Measurements from ENCODE around the gene SCRN1. TPM values are rescaled to one million over a fixed set of nuclear protein-coding genes. Genes with fewer than 3 reads are reported as not detected.

SCRN1 gene

DNA sequence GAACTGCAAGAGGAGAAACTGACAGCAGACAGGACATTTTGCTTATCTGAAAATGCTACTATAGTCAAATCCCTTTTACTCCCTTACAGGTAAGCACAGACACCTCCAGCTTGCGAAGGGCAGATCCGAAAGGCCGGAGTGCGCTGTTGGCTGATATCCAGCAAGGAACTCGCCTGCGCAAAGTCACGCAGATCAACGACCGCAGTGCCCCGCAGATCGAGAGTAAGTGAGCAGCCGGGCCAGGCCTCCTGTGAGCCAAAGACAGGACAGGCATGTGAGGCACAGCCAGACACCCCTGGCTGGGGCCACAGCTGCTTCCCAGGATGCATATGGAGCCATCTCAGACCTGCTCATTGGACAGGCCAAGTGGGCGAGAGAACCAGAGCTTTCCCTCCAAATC, 113.9 kb downstream of the SCRN1 start:
- H3K36me3 ChIP-seq (replicated peaks in 1 of 2; ENCODE audit: control insufficient read depth in 2 of 2, insufficient read depth in 2 of 2, low read length in 2 of 2), result peaks cover 0 to under 1% of the 10 kb centered on the region in 2 donors
- no peaks in the 10 kb centered on the region for H3K4me1 ChIP-seq (ENCODE audit: control insufficient read depth in 2 of 2, insufficient read depth in 1 of 2, low read depth in 1 of 2, low read length in 2 of 2)
- H3K9me3 ChIP-seq (replicated peaks in 1 of 2; ENCODE audit: control insufficient read depth in 2 of 2, insufficient read depth in 1 of 2, low read depth in 1 of 2, low read length in 2 of 2), result no peaks in the 10 kb centered on the region
- no peak overlapping the region for H3K4ac ChIP-seq (ENCODE audit: low read length)
- no peak overlapping the region for H3K9ac ChIP-seq (ENCODE audit: low read depth, low read length, poor library complexity)
- H2BK12ac ChIP-seq (ENCODE audit: low read length), result no peak overlapping the region
- peak overlapping the region; percentile 79 for H3K14ac ChIP-seq (ENCODE audit: low read length)
- H3K4me2 ChIP-seq (ENCODE audit: insufficient read depth, low read length, poor library complexity, severe bottlenecking), result no peak overlapping the region
- no peak overlapping the region for H2AFZ ChIP-seq (ENCODE audit: low read length)
- WGBS, 2 donors (ENCODE audit: extremely low coverage in 2 of 2, insufficient read length in 2 of 2, insufficient replicate concordance in 1 of 2), result no CpG with 5 or more reads among the region's 13 CpGs
- H3K27me3 ChIP-seq (ENCODE audit: control insufficient read depth in 3 of 3, insufficient read depth in 3 of 3, low read depth in 1 of 3, low read length in 3 of 3), result peaks cover 0 to 14% (median 0%) of the 10 kb centered on the region in 3 experiments
- no peak overlapping the region for H2BK120ac ChIP-seq (ENCODE audit: low read depth, low read length)
- DNase-seq (ENCODE audit: low spot score), result no peak
- no peak overlapping the region for H3K18ac ChIP-seq (ENCODE audit: low read length)
- no peak overlapping the region for H3K27ac ChIP-seq (replicated peaks; ENCODE audit: low read length)
- no peak overlapping the region for H4K8ac ChIP-seq (ENCODE audit: low read depth, low read length)
- H2BK5ac ChIP-seq (ENCODE audit: low read length), result no peak overlapping the region
- no peak overlapping the region for H3K4me3 ChIP-seq (ENCODE audit: low read length in 2 of 2)
- no peak overlapping the region for H3K23ac ChIP-seq (ENCODE audit: low read depth, low read length, poor library complexity)
- H3K79me1 ChIP-seq (ENCODE audit: low read depth, low read length), result no peaks in the 10 kb centered on the region
- H4K91ac ChIP-seq (ENCODE audit: low read depth, low read length, poor library complexity), result no peak overlapping the region
- H2BK15ac ChIP-seq (ENCODE audit: low read length), result no peak overlapping the region
- H2AK5ac ChIP-seq (ENCODE audit: low read depth, low read length), result no peak overlapping the region

- no peak overlapping the region for H3K14ac ChIP-seq (ENCODE audit: low read length)
- H3K4me3 ChIP-seq (ENCODE audit: low read length in 2 of 2), result no peak overlapping the region
- H3K9ac ChIP-seq (ENCODE audit: low read depth, low read length, poor library complexity), result no peak overlapping the region
- no CpG with 5 or more reads among the region's 4 CpGs for WGBS, 2 donors (ENCODE audit: extremely low coverage in 2 of 2, insufficient read length in 2 of 2, insufficient replicate concordance in 1 of 2)
- H2BK15ac ChIP-seq (ENCODE audit: low read length), result no peak overlapping the region
- H3K27me3 ChIP-seq (ENCODE audit: control insufficient read depth in 3 of 3, insufficient read depth in 3 of 3, low read depth in 1 of 3, low read length in 3 of 3), result peaks cover 0 to 13% (median 0%) of the 10 kb centered on the region in 3 experiments
- H3K4me2 ChIP-seq (ENCODE audit: insufficient read depth, low read length, poor library complexity, severe bottlenecking), result no peak overlapping the region
- H3K79me1 ChIP-seq (ENCODE audit: low read depth, low read length), result no peaks in the 10 kb centered on the region
- no peak overlapping the region for H2AFZ ChIP-seq (ENCODE audit: low read length)
- no peak overlapping the region for H2BK12ac ChIP-seq (ENCODE audit: low read length)
- no peaks in the 10 kb centered on the region for H3K36me3 ChIP-seq (replicated peaks in 1 of 2; ENCODE audit: control insufficient read depth in 2 of 2, insufficient read depth in 2 of 2, low read length in 2 of 2)
- H2AK5ac ChIP-seq (ENCODE audit: low read depth, low read length), result no peak overlapping the region
- H3K9me3 ChIP-seq (replicated peaks in 1 of 2; ENCODE audit: control insufficient read depth in 2 of 2, insufficient read depth in 1 of 2, low read depth in 1 of 2, low read length in 2 of 2), result no peaks in the 10 kb centered on the region
- no peak overlapping the region for H4K8ac ChIP-seq (ENCODE audit: low read depth, low read length)
- no peak overlapping the region for H3K18ac ChIP-seq (ENCODE audit: low read length)
- DNase-seq (ENCODE audit: low spot score), result no peak
- H3K4me1 ChIP-seq (ENCODE audit: control insufficient read depth in 2 of 2, insufficient read depth in 1 of 2, low read depth in 1 of 2, low read length in 2 of 2), result no peaks in the 10 kb centered on the region
- no peak overlapping the region for H4K91ac ChIP-seq (ENCODE audit: low read depth, low read length, poor library complexity)
- H2BK120ac ChIP-seq (ENCODE audit: low read depth, low read length), result no peak overlapping the region
- H2BK5ac ChIP-seq (ENCODE audit: low read length), result no peak overlapping the region
- H3K23ac ChIP-seq (ENCODE audit: low read depth, low read length, poor library complexity), result no peak overlapping the region
- no peak overlapping the region for H3K4ac ChIP-seq (ENCODE audit: low read length)
- no peak overlapping the region for H3K27ac ChIP-seq (replicated peaks; ENCODE audit: low read length)
These were observed 115.8 kb downstream of the SCRN1 start for GRCh38 chr7:29873644-29874294.

- H3K27me3 ChIP-seq (ENCODE audit: control insufficient read depth in 3 of 3, insufficient read depth in 3 of 3, low read depth in 1 of 3, low read length in 3 of 3), result peaks cover 0 to 18% (median 0%) of the 10 kb centered on the region in 3 experiments
- no peak overlapping the region for H2AK5ac ChIP-seq (ENCODE audit: low read depth, low read length)
- H3K4me3 ChIP-seq (ENCODE audit: low read length in 2 of 2), result no peak overlapping the region
- H2BK12ac ChIP-seq (ENCODE audit: low read length), result no peak overlapping the region
- no peak overlapping the region for H3K9ac ChIP-seq (ENCODE audit: low read depth, low read length, poor library complexity)
- H3K18ac ChIP-seq (ENCODE audit: low read length), result no peak overlapping the region
- no peak overlapping the region for H2BK120ac ChIP-seq (ENCODE audit: low read depth, low read length)
- H3K4me2 ChIP-seq (ENCODE audit: insufficient read depth, low read length, poor library complexity, severe bottlenecking), result no peak overlapping the region
- H3K4ac ChIP-seq (ENCODE audit: low read length), result no peak overlapping the region
- H4K8ac ChIP-seq (ENCODE audit: low read depth, low read length), result no peak overlapping the region
- DNase-seq (ENCODE audit: low spot score), result no peak
- H2AFZ ChIP-seq (ENCODE audit: low read length), result no peak overlapping the region
- no CpG with 5 or more reads among the region's 5 CpGs for WGBS, 2 donors (ENCODE audit: extremely low coverage in 2 of 2, insufficient read length in 2 of 2, insufficient replicate concordance in 1 of 2)
- H3K4me1 ChIP-seq (ENCODE audit: control insufficient read depth in 2 of 2, insufficient read depth in 1 of 2, low read depth in 1 of 2, low read length in 2 of 2), result no peaks in the 10 kb centered on the region
- no peak overlapping the region for H2BK15ac ChIP-seq (ENCODE audit: low read length)
- no peak overlapping the region for H4K91ac ChIP-seq (ENCODE audit: low read depth, low read length, poor library complexity)
- H3K79me1 ChIP-seq (ENCODE audit: low read depth, low read length), result no peaks in the 10 kb centered on the region
- no peak overlapping the region for H3K27ac ChIP-seq (replicated peaks; ENCODE audit: low read length)
- H3K23ac ChIP-seq (ENCODE audit: low read depth, low read length, poor library complexity), result no peak overlapping the region
- H2BK5ac ChIP-seq (ENCODE audit: low read length), result no peak overlapping the region
- H3K36me3 ChIP-seq (replicated peaks in 1 of 2; ENCODE audit: control insufficient read depth in 2 of 2, insufficient read depth in 2 of 2, low read length in 2 of 2), result no peaks in the 10 kb centered on the region
- H3K9me3 ChIP-seq (replicated peaks in 1 of 2; ENCODE audit: control insufficient read depth in 2 of 2, insufficient read depth in 1 of 2, low read depth in 1 of 2, low read length in 2 of 2), result no peaks in the 10 kb centered on the region
- H3K14ac ChIP-seq (ENCODE audit: low read length), result no peak overlapping the region
These were observed 117.7 kb downstream of the SCRN1 start for GRCh38 chr7:29871787-29872398.

Small RNAs within 50 kb of the gene (small RNA-seq; reads per million reads assigned to genes)
- not detected for gene RF01210 (ENCODE audit: insufficient read depth)

Measured in neuronal stem cell (in vitro differentiated cells).